ENCODE results near the gene GAK. TPM values are rescaled to one million over a fixed set of nuclear protein-coding genes. Genes with fewer than 3 reads are reported as not detected.

GAK gene
- total RNA-seq, 1 donor from 2014 or later, result 130 TPM

DNA sequence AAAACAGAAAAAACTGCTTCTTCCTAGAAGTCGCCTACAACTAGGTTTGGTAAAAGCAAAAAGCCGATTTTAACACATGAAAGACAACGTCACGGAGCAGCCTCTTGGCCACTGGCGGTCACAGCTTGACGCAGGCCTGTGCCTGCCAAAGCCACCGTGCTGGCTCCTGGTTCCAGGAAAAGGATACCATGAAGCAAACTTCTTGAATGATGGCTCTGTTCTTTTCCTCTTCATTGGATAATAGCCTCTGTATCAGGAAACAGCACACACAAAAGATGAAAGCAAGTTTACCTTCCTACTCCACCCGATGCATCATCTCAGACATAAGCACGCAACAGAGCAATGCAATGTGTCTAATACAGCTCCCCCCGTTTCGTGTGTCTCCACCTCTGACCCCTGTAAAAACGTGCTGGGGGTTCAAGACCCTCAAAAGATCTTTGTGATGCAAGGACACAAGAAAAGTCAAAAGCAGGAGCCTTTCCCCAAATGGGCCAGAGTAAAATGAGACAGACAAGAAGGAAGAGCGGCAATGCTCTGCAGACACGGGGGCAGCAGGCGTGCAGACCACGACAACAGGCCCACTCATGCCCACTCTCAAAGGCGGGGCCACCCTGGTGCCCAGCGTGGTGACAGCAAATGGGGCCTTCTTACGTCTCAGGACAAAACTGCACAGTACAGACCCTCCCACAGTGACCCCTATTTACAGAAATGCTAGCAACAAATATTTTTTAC is 19.4 kb downstream of the GAK start:
- TF ChIP-seq CTCF (IDR thresholded peaks at IDR 0.05), result no peak
- H3K9me3 ChIP-seq, result no peaks in the 10 kb centered on the region
- H3K4me3 ChIP-seq, result no peak overlapping the region
- peaks cover 45% of the 10 kb centered on the region for H3K36me3 ChIP-seq
- intact Hi-C loops (cut with DNase I), result no loop called here
- H3K27me3 ChIP-seq (ENCODE audit: low read depth), result no peaks in the 10 kb centered on the region
- ATAC-seq (peak in 1 of 2 donors; percentile 41), DNase-seq (peak; percentile 44)
- peak overlapping the region; percentile 78 for H3K27ac ChIP-seq
- H3K4me1 ChIP-seq, result peaks cover 34% of the 10 kb centered on the region

DNA sequence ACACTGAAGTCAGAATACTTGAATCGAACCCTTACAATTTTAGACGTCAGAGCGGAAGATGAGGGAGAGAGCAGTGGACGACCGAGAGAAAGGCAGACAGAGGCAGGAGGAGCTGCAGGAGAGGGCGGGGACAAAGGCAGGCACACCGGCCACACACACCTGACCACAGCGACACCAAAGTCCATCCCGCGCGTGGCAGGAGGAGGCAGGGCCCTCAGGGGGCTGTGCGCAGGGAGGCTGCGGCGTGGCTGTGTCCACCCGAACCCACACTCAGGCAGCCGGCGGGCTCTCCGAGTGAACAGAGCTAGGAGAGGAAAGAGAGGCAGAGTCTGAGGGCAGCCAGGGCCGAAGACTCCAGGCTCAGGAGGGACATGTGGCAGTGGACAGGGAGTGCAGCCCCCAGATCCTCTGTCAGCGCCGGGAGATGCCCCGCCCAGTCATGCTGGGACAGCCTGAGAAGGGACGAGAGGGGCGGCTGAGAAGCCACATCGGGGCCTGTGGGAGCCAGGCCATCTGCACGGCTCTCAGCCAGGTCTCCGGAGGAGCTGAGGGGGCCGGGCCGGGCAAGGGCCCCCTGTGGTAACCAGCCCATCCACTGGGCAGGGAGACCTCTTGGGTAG is 20.1 kb downstream of the GAK start:
- H3K27me3 ChIP-seq (ENCODE audit: low read depth), result no peaks in the 10 kb centered on the region
- ATAC-seq, result no peak
- no peak overlapping the region for H3K4me3 ChIP-seq
- no peaks in the 10 kb centered on the region for H3K9me3 ChIP-seq
- peak overlapping the region; percentile 78 for H3K27ac ChIP-seq
- TF ChIP-seq CTCF (IDR thresholded peaks at IDR 0.05), result no peak
- intact Hi-C loops (cut with DNase I), result no loop called here
- DNase-seq, result peak; percentile 36
- H3K4me1 ChIP-seq, result peaks cover 34% of the 10 kb centered on the region
- H3K36me3 ChIP-seq, result peaks cover 52% of the 10 kb centered on the region

DNA sequence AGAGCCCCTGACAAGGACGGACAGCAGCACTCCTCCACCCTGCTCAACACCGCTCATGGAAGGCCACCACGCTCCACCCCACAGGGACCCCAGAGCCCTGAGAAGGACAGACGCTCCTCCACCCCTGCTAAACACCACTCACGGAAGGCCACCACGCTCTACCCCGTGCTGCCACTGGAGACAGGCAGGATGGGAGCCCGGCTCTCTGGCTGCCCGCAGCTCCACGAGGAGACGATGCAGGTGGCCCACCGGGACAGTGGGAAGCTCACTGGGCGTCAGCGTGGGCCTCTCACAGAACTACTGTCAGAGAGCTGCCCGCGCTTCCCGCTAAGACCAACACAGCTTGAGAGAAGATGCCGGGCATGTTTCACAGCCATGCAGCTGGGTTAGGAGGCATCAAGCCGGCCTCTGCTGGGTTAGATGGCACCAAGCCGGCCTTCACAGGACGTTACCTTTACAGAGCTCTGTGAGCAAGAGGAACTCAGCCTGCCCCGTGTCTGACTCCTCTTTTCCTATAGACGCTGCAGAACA is 20.8 kb downstream of the GAK start:
- DNase-seq, result peak; percentile 39
- ATAC-seq, result no peak

DNA sequence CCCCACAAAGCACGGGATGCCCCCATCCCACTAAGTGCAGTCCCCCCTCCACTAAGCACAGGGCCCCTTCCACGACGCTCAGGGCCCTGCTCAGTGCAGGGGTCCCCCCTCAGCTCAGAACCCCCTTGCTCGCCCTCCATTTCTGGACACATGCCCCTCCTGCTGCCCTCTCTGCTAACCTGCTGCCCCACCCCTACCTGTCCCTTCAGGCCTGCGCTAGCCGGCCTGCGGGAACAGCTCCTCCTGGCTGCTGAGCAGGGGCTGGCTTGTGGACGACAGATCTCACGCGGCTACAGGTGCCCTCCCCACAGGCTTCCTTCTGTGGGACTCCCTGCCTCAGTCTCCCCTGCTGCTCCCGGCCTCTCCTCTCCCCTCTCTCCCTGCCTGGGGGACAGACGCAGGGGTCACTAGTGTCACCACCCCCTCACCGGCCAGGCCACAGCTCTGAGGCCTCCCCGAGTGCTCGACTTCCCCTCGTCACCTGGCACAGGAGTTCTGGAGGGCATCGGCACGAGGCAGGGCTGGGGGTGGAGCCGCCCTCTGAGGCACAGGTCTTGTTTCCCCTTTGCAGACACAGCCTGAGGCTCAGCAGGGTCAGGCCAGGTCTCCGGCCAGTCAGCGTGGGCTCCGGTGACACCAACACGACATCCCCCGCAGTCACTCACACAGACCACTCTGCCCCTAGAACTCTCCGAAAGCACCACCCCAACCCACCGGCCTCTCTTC is 21.6 kb downstream of the GAK start:
- no peak for TF ChIP-seq CTCF (IDR thresholded peaks at IDR 0.05)
- Histone ChIP-seq H3K36me3 (peaks cover 52% of the 10 kb centered on the region), H3K9me3 (no peaks in the 10 kb centered on the region), H3K4me1 (peaks cover 25% of the 10 kb centered on the region), H3K4me3 (no peak overlapping the region), H3K27ac (no peak overlapping the region), H3K27me3 (ENCODE audit: low read depth) (no peaks in the 10 kb centered on the region)
- no peak for ATAC-seq
- intact Hi-C loops (cut with DNase I), result no loop called here
- DNase-seq, result peak; percentile 38

More for the DNA sequence above, 20.8 kb downstream of the GAK start:
- TF ChIP-seq CTCF (IDR thresholded peaks at IDR 0.05), result no peak
- H3K4me3 ChIP-seq, result no peak overlapping the region
- H3K27me3 ChIP-seq (ENCODE audit: low read depth), result no peaks in the 10 kb centered on the region
- no peak overlapping the region for H3K27ac ChIP-seq
- intact Hi-C loops (cut with DNase I), result no loop called here
- H3K36me3 ChIP-seq, result peaks cover 52% of the 10 kb centered on the region
- H3K9me3 ChIP-seq, result no peaks in the 10 kb centered on the region
- peaks cover 33% of the 10 kb centered on the region for H3K4me1 ChIP-seq

DNA sequence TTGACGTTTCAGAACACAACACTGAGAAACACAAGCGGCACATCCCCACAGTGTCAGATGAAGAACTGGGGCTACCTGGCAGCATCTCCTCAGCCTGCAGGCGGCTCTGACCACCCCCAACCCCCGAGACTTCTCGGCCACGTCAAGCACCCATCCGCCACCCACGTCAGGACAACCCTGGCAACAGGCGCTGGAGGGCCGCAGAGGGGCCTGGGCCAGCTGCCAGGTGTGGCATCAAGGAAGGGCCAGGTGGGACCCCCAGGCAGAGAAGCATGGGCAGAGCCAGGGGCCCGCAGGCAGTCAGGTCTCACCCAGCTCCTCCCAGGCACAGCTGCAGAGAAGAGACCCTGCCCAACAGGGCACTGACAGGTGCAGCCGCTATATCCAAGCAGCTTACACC is 22.3 kb downstream of the GAK start:
- H3K4me3 ChIP-seq, result no peak overlapping the region
- peak; percentile 27 for DNase-seq
- no peak for TF ChIP-seq CTCF (IDR thresholded peaks at IDR 0.05)
- H3K27me3 ChIP-seq (ENCODE audit: low read depth), result no peaks in the 10 kb centered on the region
- no peaks in the 10 kb centered on the region for H3K9me3 ChIP-seq
- H3K4me1 ChIP-seq, result peaks cover 25% of the 10 kb centered on the region
- peaks cover 52% of the 10 kb centered on the region for H3K36me3 ChIP-seq
- intact Hi-C loops (cut with DNase I), result no loop called here
- ATAC-seq, result no peak
- H3K27ac ChIP-seq, result no peak overlapping the region

All from lower lobe of right lung (tissue), 2 donors.